Measurements from ENCODE around the gene ADAMTS2. TPM values are rescaled to one million over a fixed set of nuclear protein-coding genes. Genes with fewer than 3 reads are reported as not detected.

Gene ADAMTS2
- total and polyA plus RNA-seq, 3 donors from 2014 or later: 10.9 to 19.8 (median 13.6) TPM

DNA sequence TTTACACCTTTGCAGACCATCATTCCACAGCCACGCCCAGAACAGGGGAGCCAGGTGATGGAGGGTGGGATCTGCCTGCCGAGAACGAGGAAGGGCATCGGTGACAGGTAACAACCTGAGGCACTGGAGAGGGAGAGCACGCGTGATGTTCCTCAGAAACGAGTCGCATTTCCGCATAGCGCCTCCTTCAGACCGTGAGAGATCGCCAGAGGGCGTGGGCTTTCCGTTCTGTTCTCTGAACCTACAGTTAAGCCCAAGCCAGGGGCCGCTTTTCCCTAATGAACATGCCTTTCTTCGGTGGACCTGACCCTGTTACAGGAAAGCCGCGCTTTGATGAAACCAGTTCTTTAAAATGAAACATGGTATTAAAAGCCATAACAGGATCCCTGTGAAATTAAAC is 17.1 kb upstream of the ADAMTS2 start:
- intact Hi-C loops (cut with DNase I; ENCODE audit: low total_unique reads): no loop called here
- Histone ChIP-seq H3K27me3 (no peaks in the 10 kb centered on the region), H3K9me3 (no peaks in the 10 kb centered on the region), H3K4me3 (no peak overlapping the region), H3K27ac (no peak overlapping the region), H3K4me1 (no peaks in the 10 kb centered on the region), H3K36me3 (ENCODE audit: low read depth, missing control alignments) (no peaks in the 10 kb centered on the region)
- WGBS, 2 donors: 91 to 93% methylated on average over 18 of the region's 18 CpGs
- no peak for DNase-seq
- no peak for TF ChIP-seq POLR2A (IDR thresholded peaks at IDR 0.05)
- TF ChIP-seq, protein P1, sequence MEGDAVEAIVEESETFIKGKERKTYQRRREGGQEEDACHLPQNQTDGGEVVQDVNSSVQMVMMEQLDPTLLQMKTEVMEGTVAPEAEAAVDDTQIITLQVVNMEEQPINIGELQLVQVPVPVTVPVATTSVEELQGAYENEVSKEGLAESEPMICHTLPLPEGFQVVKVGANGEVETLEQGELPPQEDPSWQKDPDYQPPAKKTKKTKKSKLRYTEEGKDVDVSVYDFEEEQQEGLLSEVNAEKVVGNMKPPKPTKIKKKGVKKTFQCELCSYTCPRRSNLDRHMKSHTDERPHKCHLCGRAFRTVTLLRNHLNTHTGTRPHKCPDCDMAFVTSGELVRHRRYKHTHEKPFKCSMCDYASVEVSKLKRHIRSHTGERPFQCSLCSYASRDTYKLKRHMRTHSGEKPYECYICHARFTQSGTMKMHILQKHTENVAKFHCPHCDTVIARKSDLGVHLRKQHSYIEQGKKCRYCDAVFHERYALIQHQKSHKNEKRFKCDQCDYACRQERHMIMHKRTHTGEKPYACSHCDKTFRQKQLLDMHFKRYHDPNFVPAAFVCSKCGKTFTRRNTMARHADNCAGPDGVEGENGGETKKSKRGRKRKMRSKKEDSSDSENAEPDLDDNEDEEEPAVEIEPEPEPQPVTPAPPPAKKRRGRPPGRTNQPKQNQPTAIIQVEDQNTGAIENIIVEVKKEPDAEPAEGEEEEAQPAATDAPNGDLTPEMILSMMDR (IDR thresholded peaks at IDR 0.05): no peak

DNA sequence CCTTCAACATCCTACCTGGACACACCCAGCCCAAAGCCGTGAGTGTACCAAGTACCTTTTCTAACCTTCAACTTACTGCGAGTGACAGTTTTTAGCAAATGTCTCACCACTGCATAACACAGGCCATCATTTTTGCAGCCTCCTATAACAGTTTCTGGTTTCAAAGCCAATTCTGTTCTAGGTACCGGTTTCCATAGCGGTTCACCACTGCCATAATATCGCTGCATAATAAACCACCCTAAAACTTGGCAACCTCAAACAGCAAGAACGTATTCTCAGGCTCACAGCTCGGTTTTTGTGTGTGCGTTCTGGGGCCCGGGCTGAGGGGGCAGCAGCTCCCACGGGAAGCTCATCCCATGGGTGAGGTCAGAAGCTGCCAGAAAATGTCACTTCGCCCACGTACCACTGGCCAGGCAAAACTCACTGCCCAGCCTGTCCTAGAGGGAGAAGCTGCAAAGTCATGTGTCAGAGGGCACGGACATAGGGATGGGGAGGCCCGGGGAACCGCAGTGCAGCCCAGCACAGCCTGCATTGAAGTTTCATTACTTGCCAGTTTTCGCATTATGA is 15.9 kb upstream of the ADAMTS2 start:
- no peak for DNase-seq
- no peaks in the 10 kb centered on the region for H3K4me1 ChIP-seq
- no peak overlapping the region for H3K4me3 ChIP-seq
- TF ChIP-seq, protein P1 (IDR thresholded peaks at IDR 0.05): no peak
- no peak for TF ChIP-seq POLR2A (IDR thresholded peaks at IDR 0.05)
- no peaks in the 10 kb centered on the region for H3K9me3 ChIP-seq
- H3K27me3 ChIP-seq: no peaks in the 10 kb centered on the region
- intact Hi-C loops (cut with DNase I; ENCODE audit: low total_unique reads): no loop called here
- H3K36me3 ChIP-seq (ENCODE audit: low read depth, missing control alignments): no peaks in the 10 kb centered on the region
- H3K27ac ChIP-seq: no peak overlapping the region
- 81 to 82% methylated on average over 15 to 16 of the region's 16 CpGs for WGBS, 2 donors

DNA sequence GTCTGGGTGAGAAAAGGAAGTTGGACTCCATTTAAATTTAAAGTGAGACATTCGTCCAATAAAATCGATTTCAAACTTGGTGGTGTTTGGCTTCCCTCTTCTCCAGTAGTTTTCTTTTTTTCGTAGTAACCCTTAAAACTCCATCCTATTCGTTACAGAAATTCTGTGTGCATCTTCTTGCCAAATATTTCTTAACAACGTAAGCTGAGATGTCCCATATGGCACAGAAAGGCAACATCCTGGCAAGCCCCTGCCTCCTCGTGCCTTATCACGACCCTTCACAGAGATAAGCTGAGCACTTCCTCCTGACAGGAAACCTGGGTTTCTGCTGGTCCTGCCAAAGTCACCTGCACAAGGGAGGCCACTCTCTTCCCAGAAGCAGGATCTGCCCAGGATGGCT is 11.8 kb upstream of the ADAMTS2 start:
- no peaks in the 10 kb centered on the region for H3K36me3 ChIP-seq (ENCODE audit: low read depth, missing control alignments)
- WGBS, 2 donors: 58% methylated on average over 7 of the region's 7 CpGs
- no peak for TF ChIP-seq POLR2A (IDR thresholded peaks at IDR 0.05)
- TF ChIP-seq, protein P1 (IDR thresholded peaks at IDR 0.05): no peak
- H3K4me3 ChIP-seq: no peak overlapping the region
- DNase-seq: no peak
- no peak overlapping the region for H3K27ac ChIP-seq
- H3K4me1 ChIP-seq: no peaks in the 10 kb centered on the region
- no peaks in the 10 kb centered on the region for H3K27me3 ChIP-seq
- no peaks in the 10 kb centered on the region for H3K9me3 ChIP-seq
- intact Hi-C loops (cut with DNase I; ENCODE audit: low total_unique reads): no loop called here

DNA sequence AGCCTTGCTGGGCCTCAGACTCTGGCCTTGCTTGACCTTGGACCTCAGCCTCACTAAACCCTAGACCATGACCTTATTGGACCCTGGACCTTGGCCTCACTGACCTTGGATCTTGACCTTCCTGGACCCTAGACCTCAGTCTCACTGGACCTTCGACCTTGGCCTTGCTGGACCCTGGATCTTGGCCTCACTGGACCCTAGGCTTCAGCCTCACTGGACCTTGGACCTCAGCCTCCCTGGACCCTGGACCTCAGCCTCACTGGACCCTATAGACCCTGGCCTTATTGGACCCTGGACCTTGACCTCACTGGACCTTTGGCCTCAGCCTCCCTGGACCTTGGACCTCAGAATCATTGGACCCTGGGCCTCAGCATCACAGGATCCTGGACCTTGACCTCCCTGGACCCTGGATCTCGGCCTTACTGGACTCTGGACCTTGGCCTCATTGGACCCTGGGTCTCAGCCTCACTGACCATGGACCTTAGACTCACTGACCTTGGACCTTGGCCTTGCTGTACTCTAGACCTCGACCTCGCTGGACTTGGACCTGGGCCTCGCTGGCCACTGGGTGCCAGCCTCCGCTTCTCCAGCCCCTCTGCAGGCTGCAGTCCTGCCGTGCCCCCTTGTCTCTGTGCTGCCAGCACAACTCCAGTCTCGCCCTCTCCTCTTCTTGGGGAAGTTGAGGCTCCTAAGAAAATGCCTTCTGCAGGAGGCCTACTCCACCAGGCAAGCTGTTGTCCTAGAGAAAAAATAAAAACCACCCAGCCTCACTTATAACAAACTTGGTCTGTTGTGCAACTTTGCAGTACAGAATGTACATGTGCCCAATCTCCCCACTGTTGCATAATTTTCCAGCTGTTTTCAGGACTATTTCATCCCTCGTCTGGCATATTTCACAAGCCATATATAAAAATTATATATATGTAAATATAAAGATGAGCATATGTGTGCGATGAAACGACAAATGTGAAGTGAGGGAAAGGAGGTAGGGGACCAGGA is 11.0 kb upstream of the ADAMTS2 start:
- Histone ChIP-seq H3K27me3 (no peaks in the 10 kb centered on the region), H3K9me3 (no peaks in the 10 kb centered on the region), H3K36me3 (ENCODE audit: low read depth, missing control alignments) (no peaks in the 10 kb centered on the region), H3K4me3 (no peak overlapping the region), H3K27ac (no peak overlapping the region), H3K4me1 (no peaks in the 10 kb centered on the region)
- TF ChIP-seq, protein P1 (IDR thresholded peaks at IDR 0.05): no peak
- no peak for TF ChIP-seq POLR2A (IDR thresholded peaks at IDR 0.05)
- WGBS, 2 donors: 86 to 90% methylated on average over 7 to 11 of the region's 11 CpGs
- intact Hi-C loops (cut with DNase I; ENCODE audit: low total_unique reads): no loop called here
- DNase-seq: no peak
